ENCODE results near the gene SLC38A4. TPM values are rescaled to one million over a fixed set of nuclear protein-coding genes. Genes with fewer than 3 reads are reported as not detected.
"Not testable (repeated sequence)": the region's sequence is repeated elsewhere in the genome, so short reads cannot be mapped to it uniquely, and the experiment has no call there.

SLC38A4 gene
- total RNA-seq, 1 donor from 2014 or later, result 37.1 TPM

DNA sequence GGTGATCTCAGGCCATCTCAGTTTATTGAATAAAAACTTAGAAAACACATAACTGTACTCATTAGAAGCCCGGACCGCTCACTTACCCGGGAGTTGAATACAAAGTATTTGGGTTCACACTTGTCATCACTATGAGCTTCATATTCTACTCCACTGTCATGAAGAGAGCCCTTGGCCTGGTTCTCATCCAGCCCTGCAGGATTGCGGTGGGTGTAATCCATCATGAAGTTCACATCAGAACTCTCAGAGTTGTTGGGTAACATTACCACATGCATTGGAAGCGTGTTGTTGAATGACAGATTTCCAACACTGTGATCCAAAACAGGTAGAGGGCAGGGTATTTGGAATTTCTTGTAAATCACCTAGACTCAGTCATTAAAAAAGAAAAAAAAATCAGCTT lies 47.4 kb downstream of the SLC38A4 start:
- no peak for DNase-seq (ENCODE audit: low spot score)

DNA sequence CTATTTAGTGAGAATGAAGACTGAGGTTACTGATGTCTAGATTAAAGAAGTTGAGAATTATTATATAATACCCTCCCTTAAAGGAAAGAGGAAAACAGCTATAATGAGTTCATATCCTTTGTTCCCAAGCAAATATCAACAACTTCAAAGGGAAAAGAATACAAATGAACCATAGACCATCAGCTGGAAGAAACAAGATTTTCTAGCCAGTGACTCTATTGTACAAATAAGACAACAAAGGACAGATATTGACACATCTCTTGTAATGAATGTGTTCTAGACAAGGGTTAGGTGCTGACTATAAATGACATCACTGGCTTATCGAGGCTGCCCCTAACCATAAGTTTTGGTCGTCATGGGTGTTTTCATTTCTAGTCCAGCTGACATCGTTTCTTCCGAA lies 48.2 kb downstream of the SLC38A4 start:
- DNase-seq (ENCODE audit: low spot score), result no peak

DNA sequence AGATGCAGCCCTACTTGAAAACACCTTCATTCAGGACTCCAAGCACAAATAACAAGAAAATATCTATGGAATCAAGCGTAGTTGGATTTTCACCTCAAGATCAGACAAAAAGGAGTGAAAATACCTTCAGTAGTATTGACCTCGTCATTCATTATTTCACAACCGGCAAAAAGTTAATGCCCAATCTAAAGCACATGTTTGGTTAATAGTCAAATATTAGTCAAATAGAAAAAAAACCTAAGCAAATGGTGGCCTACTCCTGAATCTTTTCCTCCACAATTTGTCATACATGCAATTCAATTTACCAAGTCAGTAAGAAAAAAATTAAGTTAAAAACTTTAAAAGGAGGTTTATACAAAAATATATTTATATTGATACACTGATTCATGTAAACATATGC lies 50.0 kb downstream of the SLC38A4 start:
- DNase-seq (ENCODE audit: low spot score), result no peak

DNA sequence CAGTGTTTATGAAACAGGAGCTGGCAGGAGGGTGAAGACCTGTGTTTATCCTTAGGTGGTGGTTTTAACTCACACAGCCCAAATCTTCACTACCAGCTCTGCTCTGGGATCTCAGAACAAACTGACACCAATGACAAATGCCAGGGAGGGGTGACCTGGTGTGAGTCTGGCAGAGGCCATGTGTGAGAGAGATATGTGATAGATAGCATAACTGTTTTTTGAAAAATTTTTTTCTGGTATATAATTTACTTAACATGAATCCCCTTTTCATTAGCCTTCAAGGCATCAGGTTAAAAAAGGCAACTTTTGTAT lies 51.5 kb downstream of the SLC38A4 start:
- no peak for DNase-seq (ENCODE audit: low spot score)

DNA sequence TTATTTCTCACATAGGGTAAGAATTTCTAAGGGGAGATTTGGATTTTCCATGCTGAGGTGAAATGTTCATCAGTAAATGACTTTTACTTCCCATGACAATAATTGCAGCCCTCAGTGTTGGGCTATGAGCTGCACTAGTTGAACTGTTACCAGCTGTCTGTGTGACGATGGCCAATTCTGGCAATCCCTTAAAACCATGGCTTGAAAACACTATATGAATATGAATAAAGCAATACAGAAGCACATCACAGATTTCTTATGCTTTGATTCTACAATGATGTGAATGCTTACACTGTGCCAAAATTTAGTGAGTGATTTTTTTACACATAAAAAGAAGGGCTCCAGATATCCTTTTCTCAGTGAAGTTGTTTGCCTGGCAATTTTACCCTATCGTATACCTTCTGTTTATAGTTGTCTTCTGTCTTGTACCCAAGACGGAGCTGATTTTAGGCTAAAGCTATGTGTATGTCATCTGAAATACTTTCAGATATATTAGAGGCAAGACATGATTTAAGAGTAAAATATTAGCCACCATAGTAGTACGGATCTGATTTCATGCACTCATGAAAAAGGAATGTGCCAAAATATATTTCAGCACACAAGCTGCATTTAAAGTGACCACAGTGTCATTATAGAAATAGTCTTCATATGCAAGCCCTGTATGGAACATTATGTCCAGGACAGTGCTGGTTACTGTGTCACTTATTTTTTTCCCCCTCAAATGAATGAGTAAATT lies 52.0 kb downstream of the SLC38A4 start:
- DNase-seq (ENCODE audit: low spot score), result no peak

DNA sequence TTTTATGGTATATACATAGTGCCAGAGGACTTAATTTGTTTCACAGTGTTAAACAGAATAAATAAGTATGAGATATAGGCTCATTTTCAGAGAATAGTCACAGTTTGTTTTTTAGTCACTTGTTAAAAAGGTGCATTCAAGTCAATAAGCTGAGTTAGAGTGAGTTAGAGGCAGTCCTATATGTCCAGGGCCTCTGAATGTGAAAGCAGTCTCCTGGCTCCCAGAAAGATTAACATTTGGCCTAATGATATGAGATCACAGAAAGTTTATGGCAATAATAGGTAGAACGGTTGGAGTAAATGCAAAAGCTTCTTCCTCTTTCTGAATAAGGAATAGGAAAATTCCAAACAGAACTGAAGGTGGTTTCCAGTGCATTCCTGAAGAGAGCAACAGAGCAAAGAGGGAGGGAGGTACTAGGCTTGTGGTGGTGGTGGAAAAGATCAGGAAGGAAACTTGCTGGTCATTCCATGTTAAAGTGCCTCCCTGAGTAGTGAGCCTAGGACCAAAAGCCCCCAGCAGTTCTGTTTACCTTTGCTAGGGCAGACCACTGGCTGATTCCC lies 54.4 kb downstream of the SLC38A4 start:
- DNase-seq (ENCODE audit: low spot score), result no peak

DNA sequence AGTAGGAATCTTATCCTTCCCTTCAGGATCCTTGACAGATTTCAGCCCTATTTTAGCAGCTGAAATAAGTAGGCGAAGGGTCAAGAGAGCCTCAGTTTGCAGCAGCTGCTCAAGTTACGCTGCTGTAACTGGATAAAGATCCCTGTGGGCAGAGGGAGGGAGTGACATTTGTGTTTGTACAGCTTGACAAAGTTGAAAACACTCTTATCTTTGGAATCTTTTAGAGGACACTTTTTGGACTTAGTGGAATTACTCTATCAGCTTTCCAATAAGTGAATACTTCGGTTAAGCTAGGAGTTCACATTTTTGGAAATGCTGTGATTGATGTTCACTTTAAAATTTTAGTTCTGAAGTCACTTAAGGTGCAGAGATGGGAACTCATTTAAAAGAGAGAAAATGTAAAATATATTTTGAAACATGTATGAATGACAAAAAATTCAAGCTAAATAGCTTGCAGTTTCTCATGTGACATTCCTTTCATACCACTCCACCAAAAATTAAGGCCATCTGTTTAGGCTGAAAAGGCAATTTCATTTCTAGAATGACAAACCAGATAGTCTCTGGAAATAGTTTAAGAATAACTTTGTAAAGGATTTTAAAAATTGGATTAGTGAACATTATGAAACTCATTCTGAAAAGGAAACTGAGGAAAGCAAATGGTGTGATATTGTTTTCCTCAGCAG lies 55.2 kb downstream of the SLC38A4 start:
- no peak for DNase-seq (ENCODE audit: low spot score)

DNA sequence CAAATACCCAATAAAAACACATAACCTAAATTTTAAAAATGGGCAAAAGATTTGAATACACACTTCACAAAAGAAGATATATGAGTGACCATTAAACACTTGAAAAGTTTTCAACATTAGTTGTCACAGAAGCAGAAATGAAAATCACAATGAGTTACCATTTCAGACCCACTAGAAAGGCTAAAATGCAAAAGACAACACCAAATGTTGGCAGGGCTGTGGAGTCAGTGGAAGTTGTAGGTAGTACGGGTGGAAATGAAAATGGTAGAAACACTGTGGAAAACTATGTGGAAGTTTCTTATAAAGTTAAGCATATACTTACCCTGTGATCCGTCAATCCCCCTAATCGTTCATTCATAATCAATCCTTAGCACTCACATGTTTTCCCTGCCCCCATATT lies 61.8 kb downstream of the SLC38A4 start:
- DNase-seq (ENCODE audit: low spot score), result no peak

DNA sequence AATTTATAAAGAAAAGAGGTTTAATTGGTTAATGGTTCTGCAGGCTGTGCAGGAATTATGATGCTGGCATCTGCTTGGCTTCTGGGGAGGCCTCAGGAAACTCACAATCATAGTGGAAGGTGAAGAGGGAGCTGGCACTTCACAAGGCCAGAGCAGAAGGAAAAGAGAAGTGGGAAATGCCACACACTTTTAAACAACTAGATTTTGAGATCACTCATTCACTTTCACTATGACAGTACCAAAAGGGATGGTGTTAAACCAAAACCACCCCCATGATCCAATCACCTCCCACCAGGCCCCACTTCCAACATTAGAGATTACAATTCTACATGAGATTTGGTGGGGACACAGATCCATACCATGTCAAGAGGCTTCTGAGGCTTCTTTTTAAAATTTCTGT lies 62.6 kb downstream of the SLC38A4 start:
- no peak for DNase-seq (ENCODE audit: low spot score)

DNA sequence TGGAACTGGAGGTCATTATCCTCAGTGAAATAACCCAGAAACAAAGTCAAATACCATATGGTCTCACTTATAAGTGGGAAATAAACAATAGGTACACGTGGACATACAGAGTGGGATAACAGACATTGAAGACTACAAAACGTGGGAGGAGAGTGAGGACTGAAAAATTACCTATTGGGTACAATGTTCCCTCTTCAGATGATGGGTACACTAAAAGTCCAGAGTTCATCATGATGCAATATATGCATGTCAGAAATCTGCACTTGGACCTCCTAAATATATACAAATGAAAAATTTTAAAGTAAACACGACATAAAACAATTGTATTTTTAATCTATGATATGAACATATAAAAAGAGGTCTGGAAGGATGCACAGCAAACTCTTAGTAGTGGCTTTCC lies 71.2 kb downstream of the SLC38A4 start:
- no peak for DNase-seq (ENCODE audit: low spot score)

DNA sequence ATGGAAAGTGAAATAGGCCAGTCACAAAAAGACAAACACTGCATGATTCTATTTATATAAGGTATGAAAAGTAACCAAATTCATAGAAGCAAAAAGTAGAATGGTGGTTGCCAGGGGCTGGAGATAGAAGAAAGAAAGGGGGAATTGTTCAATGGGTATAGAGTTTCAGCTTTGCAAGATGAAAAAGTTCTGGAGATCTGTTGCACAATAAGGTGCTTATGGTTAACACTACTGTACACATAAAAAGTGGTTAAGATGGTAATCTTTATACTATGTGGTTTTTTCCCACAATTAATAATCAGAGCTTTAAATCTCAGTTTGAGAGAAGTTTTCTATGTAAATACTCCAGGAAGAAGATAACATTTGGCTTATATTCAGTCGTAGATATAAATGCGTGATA lies 73.4 kb downstream of the SLC38A4 start:
- no peak for DNase-seq (ENCODE audit: low spot score)

DNA sequence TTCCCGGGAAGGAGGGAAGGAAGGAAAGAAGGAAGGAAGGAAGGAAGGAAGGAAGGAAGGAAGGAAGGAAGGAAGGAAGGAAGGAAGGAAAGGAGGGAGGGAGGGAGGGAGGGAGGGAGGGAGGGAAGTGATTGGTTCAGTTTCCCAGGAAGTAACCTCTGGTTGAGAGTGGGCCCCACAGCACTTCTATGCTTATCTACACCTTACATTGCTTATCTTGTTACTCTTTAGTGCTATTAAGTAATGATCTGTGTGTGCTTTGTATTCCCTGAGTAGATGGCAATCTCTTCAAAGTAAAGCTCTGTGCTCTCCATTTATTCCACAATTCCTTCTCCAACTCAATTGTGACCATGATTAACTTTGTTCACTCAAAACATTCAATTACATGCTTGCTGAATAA lies 74.6 kb downstream of the SLC38A4 start:
- no peak for DNase-seq (ENCODE audit: low spot score)

DNA sequence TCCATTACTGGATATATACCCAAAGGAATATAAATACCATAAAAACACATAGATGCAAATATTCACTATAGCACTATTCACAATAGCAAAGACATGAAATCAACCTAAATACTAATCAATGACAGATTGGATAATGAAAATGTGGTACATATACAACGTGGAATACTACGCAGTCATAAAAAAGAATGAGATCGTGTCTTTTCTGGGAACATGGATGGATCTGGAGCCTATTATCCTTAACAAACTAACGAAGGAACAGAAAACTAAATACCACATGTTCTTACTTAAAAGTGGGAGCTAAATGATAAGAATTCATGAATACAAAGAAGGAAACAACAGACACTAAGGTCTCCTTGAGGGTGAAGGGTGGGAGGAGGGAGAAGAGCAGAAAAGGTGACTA lies 76.5 kb downstream of the SLC38A4 start:
- no peak for DNase-seq (ENCODE audit: low spot score)

DNA sequence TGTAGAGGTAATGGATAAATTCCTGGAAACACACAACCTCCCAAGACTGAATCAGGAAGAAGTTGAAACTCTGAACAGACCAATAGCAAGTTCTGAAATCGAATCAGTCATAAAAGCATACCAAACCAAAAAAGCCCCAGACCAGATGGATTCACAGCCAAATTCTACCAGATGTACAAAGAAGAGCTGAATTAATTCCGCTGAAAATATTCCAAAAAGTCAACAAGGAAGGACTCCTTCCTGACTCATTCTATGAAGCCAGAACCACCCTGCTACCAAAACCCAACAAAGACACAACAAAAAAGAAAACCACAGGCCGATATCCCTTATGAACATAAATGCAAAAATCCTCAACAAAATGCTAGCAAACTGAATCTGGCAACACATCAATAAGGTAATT lies 81.5 kb downstream of the SLC38A4 start:
- no peak for DNase-seq (ENCODE audit: low spot score)

DNA sequence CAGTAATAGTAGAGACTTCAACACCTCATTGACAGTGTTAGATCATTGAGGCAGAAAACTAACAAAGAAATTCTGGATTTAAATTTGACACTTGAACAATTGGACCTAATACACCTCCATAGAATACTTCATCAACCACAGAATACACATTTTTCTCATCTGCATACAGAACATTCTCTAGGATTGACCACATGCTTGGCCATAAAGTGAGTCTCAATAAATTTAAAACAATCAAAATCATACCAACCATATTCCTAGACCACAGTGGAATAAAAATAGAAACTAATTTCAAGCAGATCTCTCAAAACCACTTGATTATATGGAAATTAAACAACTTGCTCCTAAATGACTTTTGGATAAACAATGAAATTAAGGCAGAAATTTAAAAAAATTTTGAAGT lies 82.3 kb downstream of the SLC38A4 start:
- no peak for DNase-seq (ENCODE audit: low spot score)

DNA sequence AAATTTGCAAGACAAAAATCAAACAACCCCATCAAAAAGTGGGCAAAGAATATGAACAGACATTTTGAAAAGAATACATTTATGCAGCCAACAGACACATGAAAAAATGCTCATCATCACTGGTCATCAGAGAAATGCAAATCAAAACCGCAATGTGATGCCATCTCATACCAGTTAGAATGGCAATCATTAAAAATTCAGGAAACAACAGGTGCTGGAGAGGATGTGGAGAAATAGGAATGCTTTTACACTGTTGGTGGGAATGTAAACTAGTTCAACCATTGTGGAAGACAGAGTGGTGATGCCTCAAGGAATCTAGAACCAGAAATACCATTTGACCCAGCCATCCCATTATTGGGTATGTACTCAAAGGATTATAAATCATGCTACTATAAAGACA lies 83.5 kb downstream of the SLC38A4 start:
- not testable (repeated sequence) for DNase-seq (ENCODE audit: low spot score)

DNA sequence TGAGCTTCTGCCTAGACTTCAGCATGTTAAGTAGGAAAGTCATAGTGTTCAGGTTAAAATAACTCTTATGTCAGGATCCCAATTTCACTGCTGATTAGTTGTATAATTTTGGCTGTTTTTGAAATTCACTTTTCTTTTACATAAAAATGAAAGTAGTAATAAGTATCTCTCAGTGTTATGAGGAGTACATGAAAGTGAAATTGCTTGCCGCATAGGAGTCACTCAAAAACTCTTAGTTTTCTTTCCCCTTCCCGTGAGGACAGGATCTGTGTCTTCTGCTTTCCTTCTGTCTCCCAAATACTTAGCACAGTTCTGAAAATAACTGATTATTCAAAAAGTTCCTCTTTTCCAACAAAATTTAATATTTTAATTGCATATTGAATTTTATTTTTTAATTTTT lies 100.5 kb downstream of the SLC38A4 start:
- no peak for DNase-seq (ENCODE audit: low spot score)

DNA sequence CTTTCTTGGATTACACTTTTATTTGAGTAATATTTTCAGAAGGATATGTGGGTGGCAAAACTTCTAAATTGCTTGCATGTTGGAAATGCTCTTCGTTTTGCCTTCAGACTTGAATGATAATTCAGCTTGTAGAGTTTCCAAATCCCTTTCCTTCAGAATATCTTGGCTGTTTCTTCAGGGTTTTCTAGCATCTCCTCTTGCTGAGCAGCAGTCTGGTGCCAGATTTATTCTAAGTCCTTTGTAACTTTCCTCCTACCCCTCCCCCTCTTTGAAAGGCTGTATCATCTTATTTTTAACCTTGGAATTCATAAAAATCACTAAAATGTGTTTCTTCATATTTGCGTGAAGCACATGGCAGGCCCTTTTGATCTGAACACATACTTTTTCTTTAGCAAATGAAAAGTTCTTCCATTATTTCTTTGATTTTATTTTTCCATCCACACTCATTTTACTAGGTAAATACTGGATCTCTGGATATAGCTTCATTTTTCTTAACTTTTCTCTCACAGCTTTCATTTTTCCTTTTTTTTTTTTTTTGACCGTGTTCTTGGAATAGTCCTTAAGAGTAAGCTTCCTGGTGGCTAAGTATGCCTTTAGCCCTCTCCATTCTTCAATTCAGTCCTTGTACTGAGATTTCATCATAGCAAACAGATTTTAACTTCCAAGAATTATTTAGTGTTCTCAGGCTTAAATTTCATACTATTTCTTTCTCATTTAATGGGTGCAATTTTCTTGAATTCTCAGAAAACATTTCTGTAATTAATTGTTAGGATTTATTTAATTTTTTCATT lies 102.0 kb downstream of the SLC38A4 start:
- no peak for DNase-seq (ENCODE audit: low spot score)

DNA sequence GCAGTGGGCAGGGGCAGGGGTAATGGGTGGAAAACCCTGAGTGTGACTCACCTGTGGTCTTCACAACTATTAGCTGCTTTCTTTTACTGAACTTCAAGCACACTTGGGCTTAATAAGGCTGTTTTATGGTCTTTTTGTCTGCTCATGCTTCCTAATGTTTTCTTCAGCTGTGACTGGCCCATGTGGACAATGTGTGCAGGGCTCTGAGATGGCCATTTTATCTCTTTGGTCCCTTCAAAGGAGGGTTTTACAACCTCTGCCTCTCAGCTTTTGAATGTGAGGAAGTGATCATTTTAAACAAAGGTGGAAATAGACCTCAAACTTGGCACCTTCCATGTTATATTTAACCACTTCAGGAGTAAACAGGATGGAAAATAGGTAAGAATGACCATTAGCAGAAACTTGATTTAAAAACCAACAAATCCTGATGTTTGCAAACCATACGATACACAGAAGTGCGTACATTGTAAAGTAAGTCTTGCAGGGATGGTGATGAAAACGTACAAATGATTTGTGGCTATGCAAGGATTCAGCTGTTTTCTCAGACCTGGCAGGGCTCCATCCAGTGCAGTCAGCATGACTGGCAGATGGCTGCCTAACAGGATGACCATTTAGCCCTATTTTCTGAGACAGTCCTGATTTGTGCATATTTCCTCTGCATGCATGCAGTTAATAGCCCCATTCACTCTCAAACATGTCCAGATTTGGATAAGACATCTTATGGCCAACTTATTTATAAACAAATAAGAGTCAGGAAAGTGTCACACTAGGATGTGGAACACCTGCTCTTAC lies 103.2 kb downstream of the SLC38A4 start:
- DNase-seq (ENCODE audit: low spot score), result no peak

DNA sequence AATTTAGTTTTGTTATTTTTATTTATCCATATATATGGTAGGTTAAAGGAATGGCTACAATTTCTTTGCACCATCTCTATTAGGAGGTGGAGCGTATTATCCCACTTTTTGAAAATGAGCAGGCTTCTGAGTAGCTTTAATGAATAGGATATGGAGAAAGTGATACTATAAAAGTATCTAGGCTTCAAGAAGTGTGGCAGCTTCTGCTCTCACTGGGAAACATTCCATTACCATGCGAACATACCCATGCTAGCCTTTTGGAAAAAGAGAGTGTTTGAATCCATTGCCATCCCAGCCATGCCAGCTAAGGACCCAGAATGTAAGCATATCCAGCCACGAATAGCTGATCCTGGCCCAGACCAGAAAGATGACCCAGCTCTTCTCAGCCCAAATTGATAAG lies 107.3 kb downstream of the SLC38A4 start:
- DNase-seq (ENCODE audit: low spot score), result no peak

DNA sequence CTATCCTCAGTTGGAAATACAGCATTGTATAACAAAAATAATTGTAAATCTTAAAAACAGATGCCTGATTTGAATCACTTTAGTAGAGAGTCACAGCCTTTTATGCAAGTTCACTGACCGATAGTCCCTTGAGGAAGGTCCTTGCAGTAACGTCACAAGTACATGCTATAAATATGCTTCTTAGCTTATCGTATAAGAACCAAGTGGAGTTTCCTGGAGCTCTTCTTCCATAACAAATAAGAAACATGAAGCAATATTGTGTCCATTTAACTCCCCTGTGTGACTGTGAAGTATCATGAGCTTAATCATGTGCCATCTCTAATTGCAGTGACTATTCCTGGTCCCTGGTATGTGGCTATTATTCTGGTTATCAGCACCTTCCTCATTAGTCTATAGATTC lies 107.9 kb downstream of the SLC38A4 start:
- no peak for DNase-seq (ENCODE audit: low spot score)

DNA sequence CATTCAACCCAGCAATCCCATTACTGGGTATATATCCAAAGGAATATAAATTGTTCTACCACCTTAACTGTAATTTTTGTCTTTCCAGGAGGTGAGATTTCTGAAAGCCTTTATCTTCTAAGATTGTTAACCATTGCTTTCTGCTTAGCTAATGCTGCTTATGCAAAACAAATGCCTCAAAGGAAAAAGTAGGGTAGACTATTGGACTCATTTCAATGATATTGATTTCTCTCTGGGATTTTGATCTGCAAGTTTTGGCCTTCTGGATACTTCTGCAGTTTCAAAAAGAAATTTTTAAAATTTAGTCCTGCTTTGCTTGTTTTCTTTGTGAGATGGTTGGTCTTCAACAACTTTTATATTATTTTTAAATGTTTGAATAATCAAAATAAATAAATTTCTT lies 108.6 kb downstream of the SLC38A4 start:
- no peak for DNase-seq (ENCODE audit: low spot score)

Data from ureter (tissue), 1 donor.